Activated gamma-delta T cell treated with Interleukin-2 at 50 U/mL for 16 hours (primary cell): ENCODE results near the gene CAMK2G.
"Not testable (repeated sequence)": the region's sequence is repeated elsewhere in the genome, so short reads cannot be mapped to it uniquely, and the experiment has no call there.

Source experiments
- DNase-seq: peaks from one replicate; pipeline ENCODE4 v3.0.0-alpha.2; 2020

CAMK2G gene

DNA sequence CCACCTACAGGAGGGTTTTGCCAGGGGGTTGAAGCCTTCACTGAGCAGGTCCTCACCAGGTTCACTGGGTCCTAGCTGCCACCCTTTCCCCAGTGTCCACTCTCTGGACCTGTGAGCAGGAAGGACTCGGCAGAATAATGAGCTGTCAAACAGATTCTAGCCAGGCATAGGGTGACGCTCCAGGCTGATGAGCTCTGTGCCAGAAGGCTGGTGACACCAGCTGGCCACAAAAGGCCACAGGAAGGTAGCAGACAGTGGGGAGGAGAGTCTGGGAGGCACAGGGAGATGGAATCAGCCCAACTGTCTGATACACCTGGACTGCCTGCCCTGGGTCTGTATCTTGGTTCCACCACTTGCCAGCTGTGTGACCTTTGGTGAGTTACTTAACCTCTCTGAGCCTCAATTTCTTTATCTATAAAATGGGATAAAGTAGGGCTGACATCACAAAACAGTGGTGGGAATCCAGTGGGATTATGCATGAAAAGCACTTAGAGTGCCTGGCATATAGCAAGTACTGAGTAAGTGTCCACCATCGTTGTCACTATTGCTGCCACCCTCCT is 36.3 kb downstream of the CAMK2G start:
- no peak for DNase-seq

DNA sequence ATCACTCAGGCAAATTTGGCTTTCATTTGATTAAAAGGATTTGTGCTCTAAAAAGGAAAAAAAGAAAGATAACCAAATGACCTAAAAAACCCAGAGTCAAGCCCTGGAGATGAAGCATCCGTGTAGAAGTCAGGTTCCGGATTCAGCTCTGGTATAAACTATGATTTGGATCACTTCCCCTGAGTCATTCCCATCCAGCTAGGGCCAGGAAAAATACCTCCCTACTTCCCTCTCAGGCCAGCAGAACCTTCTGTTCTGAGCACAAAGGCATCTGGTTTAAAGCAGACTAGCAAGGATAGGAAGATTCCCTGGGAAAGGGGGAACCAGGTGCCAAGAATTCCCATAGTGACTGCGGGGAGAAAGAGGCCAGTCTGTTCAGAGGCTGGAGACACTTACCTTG is 37.3 kb downstream of the CAMK2G start:
- DNase-seq = no peak

DNA sequence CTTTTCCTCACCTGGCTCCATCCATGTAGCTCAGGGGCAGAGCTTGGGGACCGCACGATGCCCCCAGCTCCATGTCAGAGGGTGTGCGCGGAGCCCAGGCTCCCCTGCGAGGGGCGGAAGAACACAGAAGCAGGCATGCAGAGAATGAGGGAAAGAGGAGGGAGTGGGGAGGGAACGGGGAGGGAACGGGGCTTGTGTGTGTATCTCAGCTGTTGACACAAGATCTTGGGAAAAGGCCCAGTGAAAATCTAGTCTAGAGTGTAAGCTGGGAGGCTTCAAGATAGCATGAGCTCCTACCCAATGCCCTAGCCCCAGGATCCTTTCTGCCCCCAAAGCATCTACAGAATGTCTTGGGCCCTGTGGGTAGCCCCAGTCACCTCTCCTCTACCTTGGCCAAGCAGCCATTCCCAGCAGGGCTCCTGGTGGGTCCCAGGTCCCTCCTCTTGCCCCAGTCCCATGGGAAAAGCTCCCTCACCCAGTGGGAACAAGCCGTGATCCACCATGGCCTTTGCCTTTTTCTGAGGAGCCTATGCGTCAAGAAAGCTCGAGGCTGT is 37.9 kb downstream of the CAMK2G start:
- DNase-seq = no peak

DNA sequence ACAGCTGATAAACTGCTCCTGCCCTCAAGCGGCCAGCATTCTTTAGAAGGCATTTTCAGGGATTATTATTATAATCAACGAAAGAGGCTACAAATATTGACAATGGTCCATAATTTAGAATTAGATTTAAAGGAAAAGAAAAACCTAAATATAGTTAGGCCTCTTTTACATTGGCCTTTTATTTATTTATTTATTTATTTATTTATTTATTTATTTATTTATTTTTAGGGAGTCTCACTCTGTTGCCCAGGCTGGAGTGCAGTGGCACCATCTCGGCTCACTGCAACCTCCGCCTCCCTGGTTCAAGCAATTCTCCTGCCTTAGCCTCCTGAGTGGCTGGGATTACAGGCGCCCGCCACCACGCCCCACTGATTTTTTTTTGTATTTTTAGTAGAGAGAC is 45.3 kb downstream of the CAMK2G start:
- not testable (repeated sequence) for DNase-seq

DNA sequence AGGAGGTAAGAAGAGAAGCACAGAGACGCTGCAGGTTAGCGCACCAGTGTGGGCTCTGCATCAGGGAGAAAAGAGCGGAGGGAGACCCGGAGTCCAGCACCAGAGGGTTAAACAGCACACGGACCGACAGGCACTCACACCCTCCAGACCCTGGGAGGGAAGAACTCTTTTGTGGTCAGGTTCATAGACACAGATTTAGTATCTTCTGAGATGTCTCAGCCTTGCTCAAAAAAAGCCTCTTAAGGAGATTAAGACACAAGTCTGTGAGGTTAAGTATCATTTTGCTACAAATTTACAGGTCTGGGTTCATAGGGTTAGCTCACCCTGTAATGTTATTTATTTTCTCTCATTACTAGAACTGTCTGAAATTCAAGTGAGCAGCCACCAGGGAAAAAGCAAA is 46.2 kb downstream of the CAMK2G start:
- no peak for DNase-seq

DNA sequence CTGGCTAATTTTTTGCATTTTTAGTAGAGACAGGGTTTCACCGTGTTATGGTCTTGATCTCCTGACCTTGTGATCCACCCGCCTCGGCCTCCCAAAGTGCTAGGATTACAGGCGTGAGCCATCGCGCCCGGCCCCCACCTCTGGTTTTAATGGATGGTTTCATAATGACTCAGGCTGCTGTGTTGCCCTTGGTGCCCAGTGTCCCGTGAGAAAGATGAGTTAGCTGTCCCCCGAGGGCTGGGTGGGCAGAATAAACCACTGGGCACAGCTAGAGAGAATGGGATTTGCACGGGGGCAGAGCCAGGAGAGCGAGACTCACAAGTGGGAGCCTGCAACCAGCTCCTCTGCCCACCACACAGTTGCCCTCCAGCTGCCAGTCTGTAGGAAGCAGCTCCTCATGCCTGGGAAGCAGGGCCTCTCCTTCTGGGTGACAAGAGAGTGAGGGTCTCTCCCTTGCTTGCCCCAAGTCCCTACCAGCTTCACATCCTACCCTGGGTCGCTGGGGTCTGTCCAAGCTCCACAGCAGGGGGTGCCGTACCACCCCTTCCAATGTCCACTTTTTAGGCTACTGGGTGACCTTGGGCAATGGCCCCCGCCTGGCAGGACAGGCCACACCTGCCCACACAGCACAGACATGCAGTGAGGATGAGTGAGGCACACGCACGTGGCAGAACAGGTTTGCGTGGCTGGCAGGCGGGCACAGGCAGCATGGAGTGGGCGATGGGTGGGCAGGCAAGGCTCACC is 46.8 kb downstream of the CAMK2G start:
- no peak for DNase-seq

DNA sequence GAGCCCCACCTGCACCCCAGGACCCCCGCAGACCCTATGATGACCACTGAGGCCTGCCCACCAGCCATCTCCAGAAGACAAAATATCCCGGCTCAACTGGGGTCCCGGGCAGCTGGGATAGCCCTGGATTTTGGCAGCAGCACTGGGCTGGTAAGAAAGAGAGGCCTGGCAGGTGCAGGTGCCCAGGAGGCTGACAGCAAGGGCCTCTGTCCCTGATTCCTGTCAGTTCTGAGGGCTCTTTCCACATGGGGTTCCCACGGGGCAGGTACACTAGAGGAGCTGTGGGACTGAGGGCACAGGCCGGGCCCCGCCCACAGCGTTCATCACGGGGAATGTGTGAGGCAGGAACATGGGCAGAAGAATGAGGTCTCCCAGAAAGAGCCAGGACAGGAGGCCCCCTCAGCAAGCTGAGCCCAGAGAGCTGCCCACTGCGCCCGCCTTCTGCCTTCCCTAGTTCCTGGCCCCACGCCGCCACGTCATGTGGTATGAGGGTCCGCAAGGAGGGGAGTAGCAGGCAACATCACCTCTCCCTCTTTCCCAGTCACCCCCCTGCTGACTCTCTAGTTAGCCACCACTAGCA is 50.1 kb downstream of the CAMK2G start:
- no peak for DNase-seq

DNA sequence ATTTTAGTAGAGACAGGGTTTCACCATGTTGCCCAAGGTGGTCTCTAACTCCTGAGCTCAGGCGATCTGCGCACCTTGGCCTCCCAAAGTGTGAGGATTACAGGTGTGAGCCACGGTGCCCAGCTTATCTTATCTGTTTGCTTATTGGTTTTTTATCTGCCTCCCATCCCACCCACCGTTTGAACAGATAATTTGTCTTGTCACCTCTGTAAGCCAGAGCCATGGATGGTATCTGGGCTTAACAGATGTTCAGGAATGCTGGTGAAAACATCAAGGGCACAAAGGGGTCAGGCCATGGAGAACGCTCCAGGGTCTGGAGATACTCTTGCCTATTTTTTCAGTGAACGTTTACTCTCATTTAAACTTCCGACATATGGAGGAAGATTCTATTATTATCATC is 51.0 kb downstream of the CAMK2G start:
- DNase-seq = no peak

DNA sequence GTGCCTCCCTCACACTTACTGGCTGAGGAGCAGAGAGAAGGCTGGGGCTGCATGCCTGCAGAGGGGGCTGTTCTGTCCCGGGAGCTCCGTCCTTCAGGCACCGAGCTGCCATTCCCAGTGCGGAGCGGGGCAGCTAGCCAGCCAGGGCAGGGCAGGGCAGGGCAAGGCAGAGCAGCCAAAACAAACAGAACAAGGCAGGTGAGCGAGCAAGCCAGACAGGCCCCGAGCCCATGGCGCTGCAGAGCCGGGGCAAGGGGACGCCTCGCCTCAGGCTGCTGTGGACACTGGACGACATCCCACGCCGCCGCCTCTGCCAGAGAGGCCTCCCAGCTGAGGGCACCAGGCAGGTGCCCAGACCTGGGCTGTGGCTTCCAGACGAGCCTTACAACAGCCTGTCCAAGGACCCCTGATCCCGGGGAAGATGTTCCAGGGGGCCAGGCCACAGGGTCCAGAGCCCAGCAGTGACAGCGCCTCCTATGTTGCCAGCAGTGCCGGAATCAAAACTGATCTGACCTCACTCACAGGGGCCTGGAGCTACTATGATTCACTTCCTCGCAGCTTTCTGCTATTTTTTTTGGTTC is 54.8 kb downstream of the CAMK2G start:
- DNase-seq = no peak

DNA sequence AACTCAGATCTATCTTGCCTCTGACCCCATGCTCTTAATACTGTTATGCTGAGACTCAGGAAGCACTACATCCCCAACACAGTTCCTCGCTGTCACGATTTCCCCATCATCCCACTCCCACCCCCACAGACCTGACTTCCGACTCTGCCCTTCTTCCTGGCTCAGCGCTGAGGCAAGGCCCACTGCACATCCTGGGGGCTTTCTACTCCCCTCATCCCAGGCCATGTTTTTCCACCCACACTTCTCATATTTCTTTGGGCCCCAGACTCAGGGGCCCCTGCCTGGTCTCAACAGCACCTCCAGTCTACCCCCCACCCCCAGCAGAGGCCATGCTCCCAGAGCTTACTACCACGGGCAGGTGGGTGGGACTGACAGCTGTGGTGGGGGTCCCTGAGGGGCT is 55.3 kb downstream of the CAMK2G start:
- DNase-seq = no peak

DNA sequence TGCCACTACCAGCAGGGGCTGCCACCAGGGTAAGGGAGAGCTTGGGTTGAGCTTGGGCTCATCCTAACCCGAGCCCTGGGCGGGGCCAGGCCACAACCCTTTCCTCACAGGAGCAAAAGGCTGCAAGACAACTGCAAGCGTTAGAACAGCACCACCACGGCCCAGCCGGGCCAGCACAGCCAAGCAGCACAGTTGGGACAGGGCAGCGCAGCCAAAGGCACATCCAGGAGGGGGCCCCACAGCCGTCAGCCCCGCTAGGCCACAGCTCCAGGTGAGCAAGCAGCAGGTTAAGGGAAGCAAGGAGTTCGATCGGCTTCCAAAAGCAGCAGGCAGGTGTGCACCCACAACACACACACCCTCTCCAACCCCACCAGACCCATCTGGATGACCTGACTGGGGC is 56.0 kb downstream of the CAMK2G start:
- DNase-seq = no peak

DNA sequence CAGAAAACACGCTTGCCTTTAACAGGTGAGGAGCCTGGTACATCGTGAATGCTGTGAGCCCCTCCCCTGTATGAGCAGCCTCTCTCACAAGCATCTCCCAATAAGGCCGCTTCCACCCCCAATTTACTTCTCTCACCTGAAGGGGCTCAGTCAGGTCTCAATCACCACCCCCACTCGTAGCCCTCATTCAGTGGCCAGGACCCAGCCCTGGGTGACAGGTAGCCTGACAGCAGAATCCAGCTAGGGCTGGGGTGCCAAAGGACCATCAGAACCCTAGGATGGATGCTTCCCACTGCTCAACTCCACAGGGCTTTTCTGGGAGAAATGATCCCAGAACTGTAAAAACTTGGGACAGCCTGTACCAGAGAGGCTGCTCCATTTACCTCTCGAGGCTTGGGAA is 56.5 kb downstream of the CAMK2G start:
- DNase-seq = no peak

DNA sequence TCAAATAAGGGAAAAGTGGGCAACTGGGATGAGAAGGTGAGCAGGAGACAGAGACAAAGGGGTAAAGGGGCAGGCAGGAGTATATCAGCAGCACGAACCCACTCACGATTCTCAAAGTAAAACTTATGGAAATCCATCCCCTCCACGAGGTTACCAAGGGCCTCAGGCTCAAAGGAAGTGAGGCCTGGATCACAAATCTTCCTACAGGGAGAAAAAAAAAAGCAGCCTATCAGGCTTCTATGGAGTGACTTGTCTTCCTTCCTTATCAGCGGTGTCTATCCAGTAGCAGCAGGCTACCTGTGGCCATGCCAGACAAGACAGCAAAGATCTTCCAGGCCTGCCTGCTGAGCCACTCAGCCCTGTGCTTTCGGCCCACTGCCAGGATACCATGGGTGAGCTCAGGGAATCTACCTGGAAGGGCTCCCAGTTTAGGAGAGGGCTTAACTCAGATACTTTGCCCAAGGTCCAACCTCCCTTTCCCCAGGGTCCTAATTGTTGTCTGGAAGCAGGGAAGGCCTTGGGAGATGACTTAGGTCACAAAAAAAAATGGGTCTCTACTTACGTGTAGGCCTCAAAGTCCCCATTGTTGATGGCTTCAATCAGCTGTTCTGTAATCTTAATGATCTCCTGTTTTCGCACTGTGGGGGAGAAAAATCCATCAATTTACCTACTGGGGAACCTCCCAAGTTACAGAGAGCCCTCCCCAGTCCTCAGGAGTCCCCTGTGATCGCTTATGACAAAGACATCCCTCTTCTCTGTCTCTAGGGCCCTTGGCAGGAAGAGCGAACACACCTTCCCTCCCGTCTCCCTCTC is 57.2 kb downstream of the CAMK2G start:
- DNase-seq = no peak

DNA sequence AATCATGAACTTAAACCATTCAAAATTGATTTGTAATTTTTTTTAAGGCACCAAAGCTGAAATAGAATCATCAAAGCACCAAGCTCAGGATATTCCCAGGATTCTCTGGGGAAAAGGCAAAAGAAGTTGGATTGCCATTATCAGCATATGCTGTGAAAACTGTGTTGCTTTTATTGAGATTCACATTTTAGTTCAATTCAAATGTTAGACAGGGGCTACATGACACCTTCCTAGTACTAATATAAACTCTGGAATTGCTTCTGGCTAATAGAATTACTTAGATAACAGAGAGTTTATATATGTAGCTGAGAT is 58.7 kb downstream of the CAMK2G start:
- DNase-seq = no peak

DNA sequence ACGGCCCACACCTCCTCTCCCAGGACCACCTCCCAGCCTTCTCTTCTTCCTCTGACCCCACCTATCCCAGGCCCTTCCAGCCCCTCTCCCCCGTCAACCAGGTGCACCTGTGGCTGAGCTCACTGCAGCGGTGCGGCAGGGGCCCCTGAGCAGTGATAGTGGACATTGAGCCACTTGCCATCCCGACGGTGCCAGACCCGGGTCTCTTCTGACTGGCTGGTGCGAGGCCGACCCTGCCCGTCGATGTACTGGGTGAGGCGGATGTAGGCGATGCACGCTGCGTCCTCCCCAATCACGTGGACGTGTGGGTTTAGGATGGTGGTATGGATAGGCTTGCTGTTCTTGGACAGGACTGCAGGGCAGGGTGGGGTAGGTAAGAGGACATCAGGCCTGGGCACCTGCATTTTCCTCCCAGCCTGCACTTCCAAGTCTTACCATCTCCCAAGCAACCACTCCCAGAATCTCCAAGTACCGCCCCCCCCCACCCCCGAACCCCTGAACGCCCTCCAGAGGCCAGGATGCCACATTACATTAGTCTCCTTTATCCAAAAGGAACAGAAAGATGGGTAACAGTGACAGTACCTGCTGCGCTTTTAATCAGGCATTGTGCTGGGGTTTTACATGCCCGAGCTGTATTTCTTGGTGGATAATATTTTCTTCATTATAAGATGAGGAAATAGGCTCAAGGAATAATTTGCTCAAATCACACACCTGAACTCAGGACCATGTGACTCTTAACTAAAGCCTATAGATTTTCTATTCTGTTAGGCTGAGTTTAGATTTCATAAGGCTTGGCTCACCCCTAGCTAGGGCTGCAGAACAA is 59.2 kb downstream of the CAMK2G start:
- no peak for DNase-seq

DNA sequence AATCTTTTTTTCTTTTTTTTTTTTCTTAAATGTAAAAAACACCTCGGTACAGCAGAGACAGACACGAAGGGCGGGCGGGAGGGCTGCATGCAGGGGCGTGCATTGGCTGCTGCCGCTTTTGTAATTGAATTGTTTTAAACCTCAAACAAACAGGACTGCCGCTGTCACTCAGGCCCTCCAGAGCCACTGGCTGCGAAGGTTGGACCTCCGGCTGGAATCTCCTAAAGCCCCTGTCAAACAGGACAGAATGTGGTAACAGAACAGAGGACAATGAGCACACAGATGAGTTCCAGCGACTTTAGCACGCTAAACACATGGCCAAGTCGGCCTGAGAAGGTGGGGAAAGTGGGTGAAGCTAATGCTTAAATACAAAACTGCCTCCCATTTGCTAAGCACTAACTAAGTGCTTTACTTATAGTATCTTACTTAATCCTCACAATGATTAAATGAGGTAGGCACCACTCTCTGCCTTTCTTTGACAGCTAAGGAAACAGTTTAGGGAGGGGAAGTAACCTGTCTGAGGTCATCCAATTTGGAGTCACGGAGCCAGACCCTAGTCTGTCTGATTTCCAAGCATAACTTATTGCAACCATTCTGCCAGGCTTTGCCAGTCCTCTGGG is 60.0 kb downstream of the CAMK2G start:
- DNase-seq = no peak

DNA sequence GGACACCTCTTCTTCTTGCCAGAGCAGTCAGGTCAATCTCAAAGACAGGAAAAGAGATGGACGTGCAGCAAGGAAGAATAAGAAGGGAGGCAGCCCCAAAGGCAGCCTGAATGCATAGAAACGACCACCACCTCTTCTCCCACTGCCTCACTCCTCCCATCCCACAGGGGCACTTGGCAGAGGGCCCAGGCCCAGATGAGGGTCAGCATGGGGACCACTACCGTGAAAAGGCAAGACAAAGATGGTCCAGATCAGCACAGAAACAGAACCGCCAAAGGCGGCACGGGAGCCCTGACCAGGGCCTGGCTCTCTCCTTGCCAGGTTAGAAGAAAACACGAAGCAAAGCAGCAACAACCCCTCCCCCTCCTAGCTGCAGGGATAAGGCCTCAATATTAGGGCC is 61.0 kb downstream of the CAMK2G start:
- DNase-seq = no peak

DNA sequence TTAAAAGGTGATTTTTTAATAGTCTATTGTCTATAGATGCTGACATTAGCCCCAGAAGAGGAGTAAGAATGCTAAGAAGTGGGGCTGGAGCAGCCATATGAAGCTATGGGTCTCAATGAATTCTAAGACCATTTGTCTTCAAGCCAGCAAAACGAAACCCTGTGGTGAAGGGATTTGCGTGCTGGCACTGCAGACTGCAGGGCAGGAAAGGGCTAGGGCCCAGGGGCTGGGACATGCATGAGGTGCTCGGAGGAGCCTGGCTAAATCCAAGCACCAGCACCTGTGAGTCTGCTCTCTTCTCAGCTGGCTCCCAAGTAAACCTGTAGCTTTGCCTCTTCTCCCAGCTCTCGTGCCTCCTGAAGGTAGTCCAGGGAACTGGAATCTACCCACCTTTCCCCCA is 61.7 kb downstream of the CAMK2G start:
- no peak for DNase-seq

DNA sequence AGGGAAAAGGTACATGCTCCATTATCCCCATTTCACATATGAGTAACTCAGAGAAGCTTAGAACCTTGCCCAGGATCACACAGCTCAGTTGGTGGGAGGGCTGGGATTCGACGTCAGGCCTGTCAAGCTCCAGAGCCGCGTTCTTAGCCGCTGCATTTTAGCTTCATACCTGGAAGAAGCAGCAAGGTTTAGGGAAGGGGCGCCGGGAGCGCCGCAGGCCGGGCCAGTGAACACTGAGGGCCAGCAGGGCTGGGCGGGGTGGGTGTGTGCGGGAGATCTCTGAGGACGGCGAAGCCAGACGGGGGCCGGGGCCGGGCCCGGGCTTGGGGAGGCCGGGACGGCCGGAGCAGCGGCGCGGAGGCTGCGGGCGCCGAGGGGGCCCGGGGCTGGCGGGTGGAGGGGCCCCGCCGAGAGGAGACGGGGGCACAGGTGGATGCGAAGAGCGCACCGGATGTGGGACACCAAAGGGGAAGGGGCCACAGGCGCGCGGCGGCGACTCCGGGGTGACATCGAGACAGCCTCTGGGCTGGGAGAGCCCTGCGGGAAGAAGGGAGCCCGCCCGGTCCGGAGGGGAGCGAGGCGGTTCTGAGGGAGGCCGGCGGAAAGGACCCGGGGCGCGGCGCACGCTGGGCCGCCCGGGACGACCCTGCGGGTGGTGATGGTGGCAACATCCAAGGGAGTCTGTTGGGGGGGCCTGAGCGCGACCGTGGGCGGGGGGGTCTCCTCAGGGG is 63.5 kb downstream of the CAMK2G start:
- DNase-seq = peak; percentile 62

DNA sequence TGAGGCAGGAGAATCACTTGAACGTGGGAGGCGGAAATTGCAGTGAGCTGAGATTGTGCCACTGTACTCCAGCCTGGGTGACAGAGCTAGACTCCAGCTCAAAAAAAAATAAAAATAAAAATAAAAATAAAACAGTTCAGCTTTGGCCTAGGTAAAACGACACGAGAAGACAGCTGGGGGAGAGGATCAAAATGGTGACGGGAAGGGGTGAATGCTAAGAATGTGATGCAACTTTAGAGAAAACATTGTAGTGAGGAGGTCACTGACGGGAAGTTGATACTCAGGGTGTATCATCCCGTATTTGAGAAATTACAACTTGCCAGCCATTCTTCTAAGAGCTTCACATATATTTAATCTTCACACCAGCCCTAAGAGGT is 64.0 kb downstream of the CAMK2G start:
- no peak for DNase-seq
